Epithelial cell of esophagus (primary cell): ENCODE measurements around the gene SH3BP5.

Experiments used
- DNase-seq: peaks from one replicate; pipeline ENCODE4 v3.0.0; 2010; ENCODE audit warnings: low read depth
- H3K4me3 ChIP-seq: 2 replicates; pipeline ENCODE4 v1.5.1; 2011; ENCODE audit warnings: mild to moderate bottlenecking, low read length, control low read depth
- TF ChIP-seq, protein P1 (sequence below): IDR thresholded peaks from 2 replicates; pipeline ENCODE4 v1.5.1; 2011; ENCODE audit warnings: low read depth, mild to moderate bottlenecking, low read length, control low read depth, inconsistent platforms; ENCODE audit not compliant: insufficient read depth; ENCODE audit errors: missing control alignments

The SH3BP5 gene

DNA sequence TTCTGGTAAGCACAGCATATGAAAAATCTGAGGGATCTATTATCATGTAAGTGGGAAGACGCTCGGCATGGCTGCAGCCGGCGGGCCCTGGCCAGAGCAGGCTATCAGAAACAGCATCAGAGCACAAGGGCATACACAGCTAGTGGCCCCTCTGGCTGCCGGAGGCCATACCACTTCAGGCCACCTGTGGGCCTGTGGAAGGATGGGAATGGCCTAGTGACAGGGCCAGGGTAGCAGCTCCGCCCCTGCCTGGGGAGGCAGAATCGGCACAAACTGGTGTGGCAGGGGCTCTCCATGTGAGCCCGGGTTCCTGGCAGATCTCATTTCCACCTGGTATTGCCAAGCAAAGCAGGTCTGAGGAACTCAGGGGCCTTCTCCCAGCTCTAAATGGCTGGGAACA is 46.4 kb downstream of the SH3BP5 start:
- TF ChIP-seq, protein P1, sequence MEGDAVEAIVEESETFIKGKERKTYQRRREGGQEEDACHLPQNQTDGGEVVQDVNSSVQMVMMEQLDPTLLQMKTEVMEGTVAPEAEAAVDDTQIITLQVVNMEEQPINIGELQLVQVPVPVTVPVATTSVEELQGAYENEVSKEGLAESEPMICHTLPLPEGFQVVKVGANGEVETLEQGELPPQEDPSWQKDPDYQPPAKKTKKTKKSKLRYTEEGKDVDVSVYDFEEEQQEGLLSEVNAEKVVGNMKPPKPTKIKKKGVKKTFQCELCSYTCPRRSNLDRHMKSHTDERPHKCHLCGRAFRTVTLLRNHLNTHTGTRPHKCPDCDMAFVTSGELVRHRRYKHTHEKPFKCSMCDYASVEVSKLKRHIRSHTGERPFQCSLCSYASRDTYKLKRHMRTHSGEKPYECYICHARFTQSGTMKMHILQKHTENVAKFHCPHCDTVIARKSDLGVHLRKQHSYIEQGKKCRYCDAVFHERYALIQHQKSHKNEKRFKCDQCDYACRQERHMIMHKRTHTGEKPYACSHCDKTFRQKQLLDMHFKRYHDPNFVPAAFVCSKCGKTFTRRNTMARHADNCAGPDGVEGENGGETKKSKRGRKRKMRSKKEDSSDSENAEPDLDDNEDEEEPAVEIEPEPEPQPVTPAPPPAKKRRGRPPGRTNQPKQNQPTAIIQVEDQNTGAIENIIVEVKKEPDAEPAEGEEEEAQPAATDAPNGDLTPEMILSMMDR, result no peak
- H3K4me3 ChIP-seq, result no peak overlapping the region
- DNase-seq, result no peak

DNA sequence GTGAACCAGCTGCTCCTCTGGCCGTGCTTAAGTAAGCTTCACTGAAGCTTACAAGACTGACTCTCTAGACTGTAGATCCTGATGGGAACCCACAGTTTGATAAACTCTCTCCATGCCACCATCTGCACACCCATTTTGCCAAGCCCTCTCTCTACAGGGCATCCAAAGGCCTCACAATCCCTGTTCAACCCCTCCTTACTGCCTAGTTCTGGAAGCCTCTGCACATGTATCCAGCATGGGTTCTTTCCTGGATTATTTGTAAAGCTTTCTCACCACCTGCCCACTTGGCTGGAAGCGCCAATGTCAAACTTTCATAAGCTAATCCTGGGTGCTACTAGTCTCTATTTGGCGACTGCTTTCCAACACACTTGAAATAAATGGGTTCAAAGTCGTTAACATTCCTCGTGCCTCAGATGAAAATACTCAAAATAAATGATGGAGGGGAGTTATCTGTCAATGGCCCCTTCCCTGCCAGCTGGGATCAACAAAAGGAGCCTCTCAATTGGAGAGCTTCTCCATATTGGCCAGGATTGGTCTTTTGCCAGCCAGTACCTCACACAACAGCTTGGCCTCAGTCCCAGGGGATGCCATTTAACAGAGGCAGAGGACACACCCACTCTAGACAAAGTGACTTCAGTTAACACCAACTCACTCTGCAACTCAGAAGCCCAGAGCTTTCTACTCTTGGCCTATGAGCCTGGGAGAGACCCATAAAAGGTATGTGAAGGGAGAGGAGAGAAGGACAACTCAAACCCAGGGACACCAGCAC is 48.1 kb downstream of the SH3BP5 start:
- DNase-seq, result peak; percentile 33
- TF ChIP-seq, protein P1, result no peak
- no peak overlapping the region for H3K4me3 ChIP-seq

DNA sequence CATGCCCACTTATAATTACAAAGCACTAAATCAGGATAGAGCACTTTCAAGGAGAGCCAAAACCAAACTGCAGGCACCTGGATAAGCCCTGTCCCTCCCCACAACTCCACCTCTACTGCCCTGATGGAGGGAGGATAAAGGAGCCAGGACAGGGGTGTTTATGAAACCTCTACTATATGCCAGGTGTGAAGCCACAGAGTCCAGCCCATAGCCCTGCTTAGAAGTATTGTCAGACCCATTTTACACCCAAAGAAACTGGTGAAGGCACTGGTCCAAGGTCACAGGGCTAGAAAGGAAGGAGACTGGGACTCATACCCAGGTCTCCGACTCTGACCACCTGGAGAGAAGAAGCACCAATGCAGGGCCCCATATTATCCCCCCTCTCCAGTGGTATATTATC is 48.7 kb downstream of the SH3BP5 start:
- no peak for DNase-seq
- TF ChIP-seq, protein P1, result no peak
- H3K4me3 ChIP-seq, result no peak overlapping the region

DNA sequence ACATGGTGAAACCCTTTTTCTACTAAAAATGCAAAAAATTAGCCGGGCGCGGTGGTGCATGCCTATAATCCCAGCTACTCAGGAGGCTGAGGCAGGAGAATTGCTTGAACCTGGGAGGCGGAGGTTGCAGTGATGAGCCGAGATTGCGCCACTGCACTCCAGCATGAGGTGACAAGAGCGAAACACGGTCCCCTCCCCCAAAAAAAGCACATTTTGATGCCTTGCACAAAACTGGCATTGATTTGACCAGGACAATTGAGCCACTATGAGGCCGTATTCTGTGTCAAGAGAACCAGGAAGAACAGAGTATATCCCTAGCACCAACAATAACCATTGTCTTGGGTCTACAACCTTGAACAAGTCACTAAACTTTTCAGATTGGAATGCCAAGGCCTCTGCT is 50.6 kb downstream of the SH3BP5 start:
- no peak for DNase-seq
- H3K4me3 ChIP-seq, result no peak overlapping the region

DNA sequence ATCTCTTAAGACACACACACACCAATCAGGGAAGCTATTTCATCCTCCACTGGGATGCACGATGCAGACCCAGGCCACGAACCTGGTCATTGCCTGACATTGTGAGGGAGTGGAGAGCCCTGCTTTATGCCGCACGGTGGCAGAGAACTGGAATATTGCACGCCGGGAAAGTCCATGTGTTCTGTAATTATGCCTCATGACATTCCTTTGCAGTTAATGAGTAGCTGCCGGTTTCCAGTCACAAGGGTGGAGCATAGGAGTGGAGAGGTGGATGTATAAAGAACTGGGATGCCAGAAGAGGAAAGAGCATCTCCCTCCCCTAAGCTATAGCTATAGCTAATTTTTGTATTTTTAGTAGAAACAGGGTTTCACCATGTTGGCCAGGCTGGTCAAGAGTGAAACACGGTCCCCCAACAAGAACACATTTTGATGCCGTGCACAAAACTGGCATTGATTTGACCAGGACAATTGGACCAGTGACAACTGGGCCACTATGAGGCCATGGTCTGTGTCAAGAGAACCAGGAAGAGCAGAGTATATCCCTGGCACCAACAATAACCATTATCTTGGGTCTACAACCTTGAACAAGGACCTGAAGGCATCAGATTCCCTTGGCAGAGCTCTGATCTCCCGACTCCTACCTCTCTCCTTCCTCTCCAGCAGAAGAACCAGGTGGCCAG is 51.4 kb downstream of the SH3BP5 start:
- H3K4me3 ChIP-seq, result no peak overlapping the region
- TF ChIP-seq, protein P1, result no peak
- DNase-seq, result peak; percentile 20

More for the DNA sequence above, 50.6 kb downstream of the SH3BP5 start:
- TF ChIP-seq, protein P1, result no peak

DNA sequence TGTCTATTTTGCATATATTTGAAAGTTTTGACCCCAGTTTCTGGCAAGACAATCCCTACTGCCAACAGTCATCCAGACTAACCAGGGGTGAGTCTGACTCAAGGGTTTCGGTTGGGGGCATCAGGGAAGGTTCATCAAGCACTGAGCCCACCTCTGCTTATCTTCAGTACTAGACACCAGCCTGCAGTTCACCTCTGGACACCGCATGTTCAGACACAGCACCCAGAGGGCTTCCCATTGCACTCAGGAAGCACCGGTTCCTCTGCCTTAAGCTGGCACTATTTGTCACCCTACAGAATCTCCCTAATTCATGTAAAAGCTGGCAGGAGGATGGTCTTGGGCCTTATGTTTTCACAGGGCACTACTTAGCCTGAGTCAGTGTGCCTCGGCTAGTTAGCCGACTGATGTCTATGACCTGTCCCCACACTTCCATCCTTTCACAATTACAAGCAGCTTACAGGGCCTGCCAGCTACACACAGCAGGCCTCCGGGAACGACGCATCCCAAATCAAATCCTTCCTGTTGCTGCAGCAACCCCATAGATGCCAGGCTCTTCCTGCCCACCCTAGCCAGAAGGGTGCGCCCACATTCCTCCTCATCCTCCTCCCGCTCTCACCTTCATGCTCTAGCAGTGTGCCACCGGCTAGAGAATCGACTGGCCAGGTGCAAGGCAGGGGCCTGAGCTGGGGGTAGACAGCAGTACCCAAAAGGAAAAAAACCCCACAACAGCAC is 52.5 kb downstream of the SH3BP5 start:
- TF ChIP-seq, protein P1, result no peak
- DNase-seq, result peak; percentile 41
- no peak overlapping the region for H3K4me3 ChIP-seq
